ENCODE data around the gene SSTR1.

DNA sequence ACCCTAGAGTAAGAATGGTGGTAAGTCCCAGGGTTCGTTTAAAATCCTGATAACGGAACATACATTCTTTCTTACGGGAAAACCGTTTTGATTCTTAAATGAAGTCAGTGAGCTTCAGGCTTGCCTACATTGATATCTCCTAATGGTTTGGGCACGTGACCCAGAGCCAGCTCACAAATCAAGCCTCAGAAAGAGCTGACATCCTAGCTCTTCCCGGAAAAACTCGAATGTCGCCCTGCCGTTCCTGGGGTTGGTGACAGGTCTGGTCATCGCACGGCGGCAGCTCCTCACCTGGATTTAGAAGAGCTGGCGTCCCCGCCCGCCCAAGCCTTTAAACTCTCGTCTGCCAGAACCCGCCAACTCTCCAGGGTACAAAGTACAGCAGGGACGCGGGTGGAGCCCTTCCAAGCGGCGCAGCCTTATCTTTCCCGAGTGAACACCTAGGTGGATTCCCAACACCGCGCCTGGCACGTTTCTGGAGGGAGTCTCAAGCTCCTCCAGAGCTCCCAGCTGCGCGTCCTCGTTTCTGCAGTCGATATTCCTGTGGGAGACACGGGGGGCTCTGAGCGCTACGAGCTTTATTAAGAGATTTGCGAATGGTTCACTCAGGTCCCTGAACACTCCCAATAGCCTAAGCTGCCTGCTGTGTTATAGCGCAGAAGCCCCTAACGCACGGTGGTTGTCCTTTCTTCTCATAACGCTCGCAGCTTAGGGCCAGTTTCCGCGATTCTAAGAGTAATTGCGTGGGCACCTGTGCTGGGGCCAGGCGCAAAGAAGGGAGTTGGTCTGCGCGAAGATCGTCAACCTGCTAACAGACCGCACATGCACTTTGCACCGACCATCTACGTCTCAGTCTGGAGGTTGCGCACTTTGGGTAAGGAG lies at the start of gene SSTR1:
- TF ChIP-seq, protein P1, sequence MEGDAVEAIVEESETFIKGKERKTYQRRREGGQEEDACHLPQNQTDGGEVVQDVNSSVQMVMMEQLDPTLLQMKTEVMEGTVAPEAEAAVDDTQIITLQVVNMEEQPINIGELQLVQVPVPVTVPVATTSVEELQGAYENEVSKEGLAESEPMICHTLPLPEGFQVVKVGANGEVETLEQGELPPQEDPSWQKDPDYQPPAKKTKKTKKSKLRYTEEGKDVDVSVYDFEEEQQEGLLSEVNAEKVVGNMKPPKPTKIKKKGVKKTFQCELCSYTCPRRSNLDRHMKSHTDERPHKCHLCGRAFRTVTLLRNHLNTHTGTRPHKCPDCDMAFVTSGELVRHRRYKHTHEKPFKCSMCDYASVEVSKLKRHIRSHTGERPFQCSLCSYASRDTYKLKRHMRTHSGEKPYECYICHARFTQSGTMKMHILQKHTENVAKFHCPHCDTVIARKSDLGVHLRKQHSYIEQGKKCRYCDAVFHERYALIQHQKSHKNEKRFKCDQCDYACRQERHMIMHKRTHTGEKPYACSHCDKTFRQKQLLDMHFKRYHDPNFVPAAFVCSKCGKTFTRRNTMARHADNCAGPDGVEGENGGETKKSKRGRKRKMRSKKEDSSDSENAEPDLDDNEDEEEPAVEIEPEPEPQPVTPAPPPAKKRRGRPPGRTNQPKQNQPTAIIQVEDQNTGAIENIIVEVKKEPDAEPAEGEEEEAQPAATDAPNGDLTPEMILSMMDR (IDR thresholded peaks at IDR 0.05) = no peak
- TF ChIP-seq POLR2A (IDR thresholded peaks at IDR 0.05) = no peak
